Measurements from ENCODE around the gene PDE4DIP. TPM values are rescaled to one million over a fixed set of nuclear protein-coding genes. Genes with fewer than 3 reads are reported as not detected.
"Not testable (repeated sequence)": the region's sequence is repeated elsewhere in the genome, so short reads cannot be mapped to it uniquely, and the experiment has no call there.

PDE4DIP gene
- polyA plus RNA-seq (2013, experiment 1 of 2): 28.0 TPM
- 27.4 TPM for polyA plus RNA-seq (2013, experiment 2 of 2)

DNA sequence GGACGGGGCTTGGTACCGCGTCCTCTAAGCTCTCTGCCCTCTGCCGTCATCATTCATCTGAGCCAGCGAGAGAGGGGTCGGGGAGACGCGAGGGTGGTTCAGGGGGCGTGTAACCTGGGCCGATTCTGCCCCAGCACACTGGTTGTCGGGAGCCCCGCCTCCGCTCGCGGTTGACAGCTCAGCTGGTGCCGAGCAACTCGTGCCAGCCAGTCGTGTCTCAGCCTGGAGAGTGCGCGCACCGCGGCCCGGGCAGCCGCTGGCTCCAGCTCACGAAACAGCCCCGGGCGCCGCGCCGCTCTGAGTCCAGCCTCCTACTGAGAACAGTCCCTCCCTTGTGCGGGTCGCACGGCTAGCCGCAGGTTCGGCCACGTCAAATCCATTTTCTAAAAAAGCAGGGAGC is at the start of gene PDE4DIP:
TSS of gene PDE4DIP (plus strand) at position 209 of the 400 bp plus-strand sequence. CDS start 347 bp downstream, outside the sequence.
- no CpG with 5 or more reads among the region's 36 CpGs for WGBS
- not testable (repeated sequence) for H2BK12ac ChIP-seq (ENCODE audit: low read length in 2 of 2)

DNA sequence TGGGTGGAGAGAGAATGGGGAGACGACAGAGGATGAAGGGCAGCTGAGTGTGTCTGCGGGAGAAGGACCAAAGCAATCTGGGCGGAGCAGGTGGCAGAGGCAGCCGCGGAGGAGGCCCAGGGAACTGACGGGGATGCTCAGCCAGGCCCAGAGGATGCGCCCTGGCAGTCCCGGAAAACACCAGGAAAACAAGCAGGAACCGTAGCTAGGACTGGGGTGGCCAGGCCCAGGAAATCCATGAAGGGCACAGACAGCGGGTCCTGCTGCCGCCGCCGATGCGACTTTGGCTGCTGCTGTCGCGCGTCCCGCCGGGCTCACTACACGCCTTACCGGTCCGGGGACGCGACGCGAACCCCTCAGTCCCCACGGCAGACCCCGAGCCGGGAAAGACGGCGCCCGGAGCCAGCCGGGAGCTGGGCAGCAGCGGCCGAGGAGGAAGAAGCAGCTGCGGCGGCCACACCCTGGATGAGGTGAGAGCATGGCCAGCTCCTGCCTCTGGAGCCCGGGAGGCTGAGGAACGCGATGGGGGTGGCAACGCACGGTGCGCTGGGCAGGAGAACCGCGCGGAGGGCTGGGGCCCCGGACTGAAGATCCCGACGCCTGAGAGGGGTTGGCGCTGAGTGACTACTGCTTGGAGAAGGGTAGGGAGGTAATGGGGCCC is 35.8 kb upstream of the PDE4DIP start:
- WGBS: no CpG with 5 or more reads among the region's 50 CpGs
- H3K27me3 ChIP-seq (ENCODE audit: control insufficient read depth in 1 of 2, insufficient read depth in 1 of 2, low read length in 2 of 2); H2AFZ ChIP-seq (ENCODE audit: low read depth, low read length); H2BK15ac ChIP-seq (ENCODE audit: low read depth, poor library complexity, severe bottlenecking); H3K18ac ChIP-seq (ENCODE audit: low read depth in 1 of 2, low read length in 2 of 2); H3K4me2 ChIP-seq (ENCODE audit: low read length, poor library complexity, severe bottlenecking); H2BK12ac ChIP-seq (ENCODE audit: low read length in 2 of 2); H2BK5ac ChIP-seq (ENCODE audit: low read depth, low read length, poor library complexity, severe bottlenecking); H2AK5ac ChIP-seq (ENCODE audit: low read length, severe bottlenecking); H2BK120ac ChIP-seq (ENCODE audit: low read depth, low read length); H3K36me3 ChIP-seq (ENCODE audit: control insufficient read depth in 1 of 2, insufficient read depth in 2 of 2, low read depth in 1 of 2, low read length in 2 of 2); H4K8ac ChIP-seq (ENCODE audit: low read length); H3K4me3 ChIP-seq (ENCODE audit: insufficient read depth in 1 of 2, low read depth in 1 of 2, low read length in 2 of 2); H3K4ac ChIP-seq (ENCODE audit: low read depth in 1 of 2, low read length in 2 of 2); H3K27ac ChIP-seq (ENCODE audit: low read length, poor library complexity, severe bottlenecking); H3K4me1 ChIP-seq (ENCODE audit: control insufficient read depth, insufficient read depth, low read depth, low read length); H3K14ac ChIP-seq (ENCODE audit: low read length in 2 of 2); H3K9me3 ChIP-seq (ENCODE audit: control insufficient read depth, low read length); H3K23ac ChIP-seq (ENCODE audit: low read length in 2 of 2); H3K79me1 ChIP-seq (replicated peaks; ENCODE audit: low read length, poor library complexity, severe bottlenecking); H4K91ac ChIP-seq (ENCODE audit: low read length); DNase-seq; H3K9ac ChIP-seq (ENCODE audit: low read length): not testable (repeated sequence)

More for the DNA sequence above, at the start of gene PDE4DIP:
- H3K18ac ChIP-seq (ENCODE audit: low read depth in 1 of 2, low read length in 2 of 2); H3K4ac ChIP-seq (ENCODE audit: low read depth in 1 of 2, low read length in 2 of 2); H3K27me3 ChIP-seq (ENCODE audit: control insufficient read depth in 1 of 2, insufficient read depth in 1 of 2, low read length in 2 of 2); H3K9me3 ChIP-seq (ENCODE audit: control insufficient read depth, low read length); H3K23ac ChIP-seq (ENCODE audit: low read length in 2 of 2); H3K9ac ChIP-seq (ENCODE audit: low read length); H2AK5ac ChIP-seq (ENCODE audit: low read length, severe bottlenecking); DNase-seq; H2BK120ac ChIP-seq (ENCODE audit: low read depth, low read length); H2AFZ ChIP-seq (ENCODE audit: low read depth, low read length); H2BK5ac ChIP-seq (ENCODE audit: low read depth, low read length, poor library complexity, severe bottlenecking); H3K36me3 ChIP-seq (ENCODE audit: control insufficient read depth in 1 of 2, insufficient read depth in 2 of 2, low read depth in 1 of 2, low read length in 2 of 2); H3K27ac ChIP-seq (ENCODE audit: low read length, poor library complexity, severe bottlenecking); H3K79me1 ChIP-seq (replicated peaks; ENCODE audit: low read length, poor library complexity, severe bottlenecking); H3K14ac ChIP-seq (ENCODE audit: low read length in 2 of 2); H4K8ac ChIP-seq (ENCODE audit: low read length); H3K4me1 ChIP-seq (ENCODE audit: control insufficient read depth, insufficient read depth, low read depth, low read length); H4K91ac ChIP-seq (ENCODE audit: low read length); H3K4me2 ChIP-seq (ENCODE audit: low read length, poor library complexity, severe bottlenecking); H2BK15ac ChIP-seq (ENCODE audit: low read depth, poor library complexity, severe bottlenecking); H3K4me3 ChIP-seq (ENCODE audit: insufficient read depth in 1 of 2, low read depth in 1 of 2, low read length in 2 of 2): not testable (repeated sequence)

DNA sequence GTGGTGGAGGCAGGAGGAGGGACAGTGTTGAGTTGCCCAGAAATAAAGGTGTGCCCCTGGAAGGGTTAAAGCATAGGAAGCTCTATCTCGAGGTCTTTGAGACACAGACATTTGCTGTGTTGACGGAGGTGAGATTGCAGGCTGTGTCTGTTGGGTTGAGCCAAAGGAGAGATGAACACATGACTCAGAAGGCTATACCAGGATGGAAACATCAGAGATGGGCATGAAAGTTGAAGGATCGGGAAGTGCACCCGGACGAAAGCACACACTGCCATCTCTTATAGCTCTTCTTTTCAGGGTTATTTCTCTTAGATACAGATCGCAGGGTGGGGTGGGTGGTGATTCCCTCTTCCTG is 35.3 kb upstream of the PDE4DIP start:
- not testable (repeated sequence) for H3K4me1 ChIP-seq (ENCODE audit: control insufficient read depth, insufficient read depth, low read depth, low read length); H3K27ac ChIP-seq (ENCODE audit: low read length, poor library complexity, severe bottlenecking); H4K91ac ChIP-seq (ENCODE audit: low read length); H3K9me3 ChIP-seq (ENCODE audit: control insufficient read depth, low read length); H2BK5ac ChIP-seq (ENCODE audit: low read depth, low read length, poor library complexity, severe bottlenecking); H4K8ac ChIP-seq (ENCODE audit: low read length); H3K18ac ChIP-seq (ENCODE audit: low read depth in 1 of 2, low read length in 2 of 2); H2BK15ac ChIP-seq (ENCODE audit: low read depth, poor library complexity, severe bottlenecking); H2AK5ac ChIP-seq (ENCODE audit: low read length, severe bottlenecking); H3K9ac ChIP-seq (ENCODE audit: low read length); H3K4me2 ChIP-seq (ENCODE audit: low read length, poor library complexity, severe bottlenecking); H3K14ac ChIP-seq (ENCODE audit: low read length in 2 of 2); DNase-seq; H2AFZ ChIP-seq (ENCODE audit: low read depth, low read length); H3K79me1 ChIP-seq (replicated peaks; ENCODE audit: low read length, poor library complexity, severe bottlenecking); H3K27me3 ChIP-seq (ENCODE audit: control insufficient read depth in 1 of 2, insufficient read depth in 1 of 2, low read length in 2 of 2); H3K23ac ChIP-seq (ENCODE audit: low read length in 2 of 2); H2BK120ac ChIP-seq (ENCODE audit: low read depth, low read length); H3K4ac ChIP-seq (ENCODE audit: low read depth in 1 of 2, low read length in 2 of 2); H3K4me3 ChIP-seq (ENCODE audit: insufficient read depth in 1 of 2, low read depth in 1 of 2, low read length in 2 of 2); H3K36me3 ChIP-seq (ENCODE audit: control insufficient read depth in 1 of 2, insufficient read depth in 2 of 2, low read depth in 1 of 2, low read length in 2 of 2); H2BK12ac ChIP-seq (ENCODE audit: low read length in 2 of 2)
- WGBS: no CpG with 5 or more reads among the region's 6 CpGs

DNA sequence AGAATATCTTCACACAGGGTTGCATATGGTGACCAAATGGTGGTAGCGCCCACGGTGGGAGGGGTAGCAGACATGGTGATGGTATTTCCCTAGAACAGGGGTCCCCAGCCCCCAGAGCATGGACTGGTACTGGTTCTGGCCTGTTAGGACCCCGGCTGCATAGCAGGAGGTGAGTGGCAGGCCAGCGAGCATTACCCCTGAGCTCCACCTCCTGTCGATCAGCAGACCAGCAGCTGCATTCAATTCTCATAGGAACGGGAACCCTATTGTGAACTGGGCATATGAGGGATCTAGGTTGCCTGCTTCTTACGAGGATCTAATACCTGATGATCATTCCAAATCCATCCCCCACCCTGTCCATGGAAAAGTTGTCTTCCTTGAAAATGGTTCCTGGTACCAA is 22.0 kb upstream of the PDE4DIP start:
- H3K4me3 ChIP-seq (ENCODE audit: insufficient read depth in 1 of 2, low read depth in 1 of 2, low read length in 2 of 2); H2BK15ac ChIP-seq (ENCODE audit: low read depth, poor library complexity, severe bottlenecking); H3K4ac ChIP-seq (ENCODE audit: low read depth in 1 of 2, low read length in 2 of 2); H3K9me3 ChIP-seq (ENCODE audit: control insufficient read depth, low read length); H3K14ac ChIP-seq (ENCODE audit: low read length in 2 of 2); H3K4me1 ChIP-seq (ENCODE audit: control insufficient read depth, insufficient read depth, low read depth, low read length); H4K91ac ChIP-seq (ENCODE audit: low read length); H3K23ac ChIP-seq (ENCODE audit: low read length in 2 of 2); H3K4me2 ChIP-seq (ENCODE audit: low read length, poor library complexity, severe bottlenecking); H2BK5ac ChIP-seq (ENCODE audit: low read depth, low read length, poor library complexity, severe bottlenecking); H3K9ac ChIP-seq (ENCODE audit: low read length); H2BK120ac ChIP-seq (ENCODE audit: low read depth, low read length); H3K27me3 ChIP-seq (ENCODE audit: control insufficient read depth in 1 of 2, insufficient read depth in 1 of 2, low read length in 2 of 2); H2BK12ac ChIP-seq (ENCODE audit: low read length in 2 of 2); H3K36me3 ChIP-seq (ENCODE audit: control insufficient read depth in 1 of 2, insufficient read depth in 2 of 2, low read depth in 1 of 2, low read length in 2 of 2); H2AFZ ChIP-seq (ENCODE audit: low read depth, low read length); H4K8ac ChIP-seq (ENCODE audit: low read length); H3K79me1 ChIP-seq (replicated peaks; ENCODE audit: low read length, poor library complexity, severe bottlenecking); H2AK5ac ChIP-seq (ENCODE audit: low read length, severe bottlenecking); H3K27ac ChIP-seq (ENCODE audit: low read length, poor library complexity, severe bottlenecking); H3K18ac ChIP-seq (ENCODE audit: low read depth in 1 of 2, low read length in 2 of 2); DNase-seq: not testable (repeated sequence)
- WGBS: no CpG with 5 or more reads among the region's 7 CpGs

Data from mesenchymal stem cell (in vitro differentiated cells and primary cell).